ENCODE results near the gene FGF9. TPM values are rescaled to one million over a fixed set of nuclear protein-coding genes. Genes with fewer than 3 reads are reported as not detected.

Gene FGF9
- total and polyA plus RNA-seq, 10 of the 15 experiments (the other 5 are each of a cell fraction or from before 2014, with no cell fraction given), result 0.05 to 1.5 (median 0.83) TPM

DNA sequence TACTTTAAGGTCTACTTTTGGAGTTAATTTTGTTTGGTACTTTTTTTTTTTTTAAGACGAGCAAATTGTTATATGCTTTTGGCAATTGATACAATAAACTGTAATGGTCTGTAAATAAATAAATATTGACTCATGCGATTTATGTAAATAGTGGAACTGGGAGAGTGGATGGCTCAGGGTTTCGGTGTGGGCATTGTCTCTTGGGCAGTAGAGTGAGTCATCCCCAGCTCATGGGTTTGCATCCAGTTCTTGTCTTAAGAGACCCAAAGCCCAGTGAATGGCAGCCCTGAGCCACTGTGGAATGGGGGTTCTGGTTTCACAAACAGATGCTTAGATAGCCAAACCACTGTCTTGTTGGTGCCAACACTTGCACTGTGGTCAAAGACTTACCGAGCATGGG lies 33.0 kb downstream of the FGF9 start:
- ChIA-PET POLR2A (no interaction called here), CTCF (no interaction called here), SMC1A (ENCODE audit: uncharacterized antibody, unreplicated experiment) (no interaction called here), RAD21 (ENCODE audit: unreplicated experiment) (no interaction called here)
- no peak for FAIRE-seq
- no peak for ATAC-seq
- in situ Hi-C loops (cut with MboI), result no loop called here
- H3K36me3 ChIP-seq (ENCODE audit: control insufficient read depth in 2 of 2, insufficient read depth in 2 of 2, low read length in 1 of 2), result no peaks in the 10 kb centered on the region
- no peak overlapping the region for H2AFZ ChIP-seq (ENCODE audit: control insufficient read depth, low read depth, low read length)
- intact Hi-C loops (cut with micrococcal nuclease; ENCODE audit: unreplicated experiment), result loop anchor here (2.0 kb wide), 1 partner anchor 19 kb away; no protein-coding TSS in a partner anchor
- H3K4me2 ChIP-seq (ENCODE audit: control insufficient read depth, insufficient read depth), result no peak overlapping the region
- H4K20me1 ChIP-seq (ENCODE audit: control insufficient read depth, insufficient read depth), result no peaks in the 10 kb centered on the region
- H3K9me3 ChIP-seq (replicated peaks; ENCODE audit: control insufficient read depth, insufficient read depth, low read length), result no peaks in the 10 kb centered on the region
- no peaks in the 10 kb centered on the region; a peak in 1 of 4 replicates for H3K27me3 ChIP-seq (replicated peaks in 1 of 2; ENCODE audit: control insufficient read depth in 2 of 2, insufficient read depth in 2 of 2, low read length in 1 of 2)
- BruUV-seq (replicated peaks), result no TSS peak
- no peak for DNase-seq (ENCODE audit: low read depth, low spot score)
- H3K4me1 ChIP-seq (ENCODE audit: control insufficient read depth, insufficient read depth, low read length), result no peaks in the 10 kb centered on the region
- H3K4me3 ChIP-seq, result no peak overlapping the region
- TF ChIP-seq NR2C1 (IDR thresholded peaks at IDR 0.05) (no peak), SPI1 (IDR thresholded peaks at IDR 0.05; ENCODE audit: borderline replicate concordance, insufficient read depth, low read depth, low read length) (no peak), E2F8 (IDR thresholded peaks at IDR 0.05; ENCODE audit: low read depth, partially characterized antibody) (no peak), CHD1 (IDR thresholded peaks at IDR 0.05; ENCODE audit: low read depth, low read length) (no peak), SUZ12 (IDR thresholded peaks at IDR 0.05; ENCODE audit: unreplicated experiment) (no peak), ELK1 (IDR thresholded peaks at IDR 0.05; ENCODE audit: low read depth, low read length) (no peak), MYC (IDR thresholded peaks at IDR 0.05; ENCODE audit: insufficient read depth, insufficient read length, insufficient replicate concordance, low read length, severe bottlenecking) (no peak)
- TF ChIP-seq, protein P1, sequence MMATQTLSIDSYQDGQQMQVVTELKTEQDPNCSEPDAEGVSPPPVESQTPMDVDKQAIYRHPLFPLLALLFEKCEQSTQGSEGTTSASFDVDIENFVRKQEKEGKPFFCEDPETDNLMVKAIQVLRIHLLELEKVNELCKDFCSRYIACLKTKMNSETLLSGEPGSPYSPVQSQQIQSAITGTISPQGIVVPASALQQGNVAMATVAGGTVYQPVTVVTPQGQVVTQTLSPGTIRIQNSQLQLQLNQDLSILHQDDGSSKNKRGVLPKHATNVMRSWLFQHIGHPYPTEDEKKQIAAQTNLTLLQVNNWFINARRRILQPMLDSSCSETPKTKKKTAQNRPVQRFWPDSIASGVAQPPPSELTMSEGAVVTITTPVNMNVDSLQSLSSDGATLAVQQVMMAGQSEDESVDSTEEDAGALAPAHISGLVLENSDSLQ (IDR thresholded peaks at IDR 0.05), result no peak
- TF ChIP-seq, protein P2, sequence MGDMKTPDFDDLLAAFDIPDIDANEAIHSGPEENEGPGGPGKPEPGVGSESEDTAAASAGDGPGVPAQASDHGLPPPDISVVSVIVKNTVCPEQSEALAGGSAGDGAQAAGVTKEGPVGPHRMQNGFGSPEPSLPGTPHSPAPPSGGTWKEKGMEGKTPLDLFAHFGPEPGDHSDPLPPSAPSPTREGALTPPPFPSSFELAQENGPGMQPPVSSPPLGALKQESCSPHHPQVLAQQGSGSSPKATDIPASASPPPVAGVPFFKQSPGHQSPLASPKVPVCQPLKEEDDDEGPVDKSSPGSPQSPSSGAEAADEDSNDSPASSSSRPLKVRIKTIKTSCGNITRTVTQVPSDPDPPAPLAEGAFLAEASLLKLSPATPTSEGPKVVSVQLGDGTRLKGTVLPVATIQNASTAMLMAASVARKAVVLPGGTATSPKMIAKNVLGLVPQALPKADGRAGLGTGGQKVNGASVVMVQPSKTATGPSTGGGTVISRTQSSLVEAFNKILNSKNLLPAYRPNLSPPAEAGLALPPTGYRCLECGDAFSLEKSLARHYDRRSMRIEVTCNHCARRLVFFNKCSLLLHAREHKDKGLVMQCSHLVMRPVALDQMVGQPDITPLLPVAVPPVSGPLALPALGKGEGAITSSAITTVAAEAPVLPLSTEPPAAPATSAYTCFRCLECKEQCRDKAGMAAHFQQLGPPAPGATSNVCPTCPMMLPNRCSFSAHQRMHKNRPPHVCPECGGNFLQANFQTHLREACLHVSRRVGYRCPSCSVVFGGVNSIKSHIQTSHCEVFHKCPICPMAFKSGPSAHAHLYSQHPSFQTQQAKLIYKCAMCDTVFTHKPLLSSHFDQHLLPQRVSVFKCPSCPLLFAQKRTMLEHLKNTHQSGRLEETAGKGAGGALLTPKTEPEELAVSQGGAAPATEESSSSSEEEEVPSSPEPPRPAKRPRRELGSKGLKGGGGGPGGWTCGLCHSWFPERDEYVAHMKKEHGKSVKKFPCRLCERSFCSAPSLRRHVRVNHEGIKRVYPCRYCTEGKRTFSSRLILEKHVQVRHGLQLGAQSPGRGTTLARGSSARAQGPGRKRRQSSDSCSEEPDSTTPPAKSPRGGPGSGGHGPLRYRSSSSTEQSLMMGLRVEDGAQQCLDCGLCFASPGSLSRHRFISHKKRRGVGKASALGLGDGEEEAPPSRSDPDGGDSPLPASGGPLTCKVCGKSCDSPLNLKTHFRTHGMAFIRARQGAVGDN (IDR thresholded peaks at IDR 0.05), result no peak
- H3K27ac ChIP-seq (ENCODE audit: control insufficient read depth, insufficient read depth), result no peak overlapping the region
- no peaks in the 10 kb centered on the region for H3K79me2 ChIP-seq (ENCODE audit: control insufficient read depth, insufficient read depth, low read length)
- 71% methylated on average over 4 of the region's 4 CpGs for WGBS (ENCODE audit: insufficient coverage, insufficient replicate concordance, low lambda C conversion rate, missing lambda C conversion rate)
- H3K9ac ChIP-seq (ENCODE audit: control insufficient read depth, insufficient read depth, low read length), result no peak overlapping the region

All from GM12878 (cell line).